Kidney epithelial cell (primary cell): ENCODE results near the gene STAG1. TPM values are rescaled to one million over a fixed set of nuclear protein-coding genes. Genes with fewer than 3 reads are reported as not detected.

Experiments used
- DNase-seq: peaks from one replicate; pipeline ENCODE4 v3.0.0-alpha.2; 2010; ENCODE audit warnings: low read depth
- H3K27me3 ChIP-seq: 2 replicates; pipeline ENCODE4 v1.6.0; 2011; ENCODE audit warnings: low read length; ENCODE audit not compliant: control insufficient read depth, insufficient read depth
- H3K36me3 ChIP-seq: 2 replicates; pipeline ENCODE4 v1.5.1; 2011; ENCODE audit warnings: low read length; ENCODE audit not compliant: control insufficient read depth, insufficient read depth
- H3K4me3 ChIP-seq: 2 replicates; pipeline ENCODE4 v1.5.1; 2011; ENCODE audit warnings: low read depth, mild to moderate bottlenecking, control low read depth, low read length
- CTCF ChIP-seq: IDR thresholded peaks from 2 replicates; pipeline ENCODE4 v1.5.1; 2011; ENCODE audit warnings: mild to moderate bottlenecking, moderate library complexity, low read length, control low read depth, inconsistent platforms; ENCODE audit not compliant: insufficient read depth, poor library complexity, severe bottlenecking
- total RNA-seq: library from RNA; depleted of rRNA; stranded (reverse); fragments of >200 nt; gene quantifications from 2 replicates; pipeline ENCODE4 v1.2.3, GENCODE V29; 2015

The STAG1 gene
- total RNA-seq, 1 donor from 2014 or later = 20.7 TPM

GRCh38 chr3:136787349-136787748 lies 35.2 kb upstream of the STAG1 start:
- Histone ChIP-seq H3K4me3 (no peak overlapping the region), H3K36me3 (no peaks in the 10 kb centered on the region), H3K27me3 (no peaks in the 10 kb centered on the region)
- no peak for DNase-seq
- TF ChIP-seq CTCF = no peak

GRCh38 chr3:136783708-136784191 lies 31.6 kb upstream of the STAG1 start:
- TF ChIP-seq CTCF = no peak
- Histone ChIP-seq H3K4me3 (no peak overlapping the region), H3K36me3 (no peaks in the 10 kb centered on the region), H3K27me3 (no peaks in the 10 kb centered on the region)
- DNase-seq = no peak

- no peak for DNase-seq
- Histone ChIP-seq H3K4me3 (no peak overlapping the region), H3K36me3 (no peaks in the 10 kb centered on the region), H3K27me3 (no peaks in the 10 kb centered on the region)
- TF ChIP-seq CTCF = no peak
Measured at GRCh38 chr3:136780741-136781140, 28.6 kb upstream of the STAG1 start.

- TF ChIP-seq CTCF = no peak
- Histone ChIP-seq H3K36me3 (no peaks in the 10 kb centered on the region), H3K27me3 (no peaks in the 10 kb centered on the region), H3K4me3 (no peak overlapping the region)
- no peak for DNase-seq
Measured at GRCh38 chr3:136778865-136779264, 26.7 kb upstream of the STAG1 start.

GRCh38 chr3:136772709-136773108 lies 20.5 kb upstream of the STAG1 start:
- no peaks in the 10 kb centered on the region for H3K27me3 ChIP-seq
- no peak overlapping the region for H3K4me3 ChIP-seq
- H3K36me3 ChIP-seq = no peaks in the 10 kb centered on the region
- TF ChIP-seq CTCF = no peak
- DNase-seq = no peak
